A673 (cell line): ENCODE data around the gene TENM3.

Experiments used
- EZH2 ChIP-seq: fragments of 200-600 bp; sonication (generic); IDR thresholded peaks from 2 replicates; pipeline ENCODE4 v1.6.1; 2017; ENCODE audit warnings: borderline replicate concordance, low read depth, mild to moderate bottlenecking, mixed read lengths, antibody characterized with exemption, low read length; ENCODE audit not compliant: poor library complexity, severe bottlenecking
- TF ChIP-seq, protein P1 (sequence below): fragments of 300-800, 200-600 bp; sonication (generic); conservative IDR thresholded peaks from 2 replicates; pipeline ENCODE4 v1.5.1; 2017; ENCODE audit warnings: low read depth, mild to moderate bottlenecking, antibody characterized with exemption, low read length, moderate library complexity, mixed read lengths

DNA sequence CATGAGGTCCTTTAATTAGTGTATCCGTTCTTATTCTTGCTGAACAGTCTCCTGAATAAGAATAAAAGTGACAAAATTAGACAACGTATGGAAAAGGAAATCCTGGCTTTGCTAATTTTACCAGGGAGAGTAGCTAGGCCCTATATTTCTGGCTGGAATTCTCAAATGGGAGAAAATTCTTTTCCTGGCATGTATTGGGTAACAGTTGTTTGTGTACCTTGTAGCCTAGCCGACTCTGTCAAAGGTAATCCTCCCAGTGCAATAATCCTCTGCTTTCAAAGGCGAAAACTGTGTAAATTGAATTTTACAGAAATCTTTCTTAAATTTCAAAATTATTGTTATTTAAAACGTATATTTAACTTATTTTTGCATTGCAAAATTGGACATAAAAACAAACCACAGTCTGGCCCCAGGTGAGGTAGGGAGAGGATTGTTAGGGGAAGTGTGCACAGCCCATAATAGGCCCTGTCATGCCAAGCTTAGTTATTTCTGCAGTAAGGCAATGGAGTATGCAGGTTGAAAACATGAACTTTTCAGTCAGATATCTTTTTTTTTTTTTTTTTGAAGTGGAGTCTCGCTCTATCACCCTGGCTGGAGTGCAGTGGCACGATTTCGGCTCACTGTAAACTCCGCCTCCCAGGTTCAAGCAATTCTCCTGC, 18.9 kb upstream of the TENM3 start:
- TF ChIP-seq, protein P1, sequence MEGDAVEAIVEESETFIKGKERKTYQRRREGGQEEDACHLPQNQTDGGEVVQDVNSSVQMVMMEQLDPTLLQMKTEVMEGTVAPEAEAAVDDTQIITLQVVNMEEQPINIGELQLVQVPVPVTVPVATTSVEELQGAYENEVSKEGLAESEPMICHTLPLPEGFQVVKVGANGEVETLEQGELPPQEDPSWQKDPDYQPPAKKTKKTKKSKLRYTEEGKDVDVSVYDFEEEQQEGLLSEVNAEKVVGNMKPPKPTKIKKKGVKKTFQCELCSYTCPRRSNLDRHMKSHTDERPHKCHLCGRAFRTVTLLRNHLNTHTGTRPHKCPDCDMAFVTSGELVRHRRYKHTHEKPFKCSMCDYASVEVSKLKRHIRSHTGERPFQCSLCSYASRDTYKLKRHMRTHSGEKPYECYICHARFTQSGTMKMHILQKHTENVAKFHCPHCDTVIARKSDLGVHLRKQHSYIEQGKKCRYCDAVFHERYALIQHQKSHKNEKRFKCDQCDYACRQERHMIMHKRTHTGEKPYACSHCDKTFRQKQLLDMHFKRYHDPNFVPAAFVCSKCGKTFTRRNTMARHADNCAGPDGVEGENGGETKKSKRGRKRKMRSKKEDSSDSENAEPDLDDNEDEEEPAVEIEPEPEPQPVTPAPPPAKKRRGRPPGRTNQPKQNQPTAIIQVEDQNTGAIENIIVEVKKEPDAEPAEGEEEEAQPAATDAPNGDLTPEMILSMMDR = no peak
- TF ChIP-seq EZH2 = no peak
